PC-9 (cell line): ENCODE measurements around the gene PLIN5.

ENCODE experiments used
- EZH2 ChIP-seq: fragments of 200-600 bp; sonication (generic); IDR thresholded peaks from 2 replicates; pipeline ENCODE4 v1.8.0; 2017; ENCODE audit warnings: antibody characterized with exemption, low read depth
- TF ChIP-seq, protein P1 (sequence below): fragments of 200-600 bp; sonication (generic); conservative IDR thresholded peaks from 2 replicates; pipeline ENCODE4 v1.6.1; 2017; ENCODE audit warnings: mixed run types, antibody characterized with exemption, mild to moderate bottlenecking, moderate library complexity

DNA sequence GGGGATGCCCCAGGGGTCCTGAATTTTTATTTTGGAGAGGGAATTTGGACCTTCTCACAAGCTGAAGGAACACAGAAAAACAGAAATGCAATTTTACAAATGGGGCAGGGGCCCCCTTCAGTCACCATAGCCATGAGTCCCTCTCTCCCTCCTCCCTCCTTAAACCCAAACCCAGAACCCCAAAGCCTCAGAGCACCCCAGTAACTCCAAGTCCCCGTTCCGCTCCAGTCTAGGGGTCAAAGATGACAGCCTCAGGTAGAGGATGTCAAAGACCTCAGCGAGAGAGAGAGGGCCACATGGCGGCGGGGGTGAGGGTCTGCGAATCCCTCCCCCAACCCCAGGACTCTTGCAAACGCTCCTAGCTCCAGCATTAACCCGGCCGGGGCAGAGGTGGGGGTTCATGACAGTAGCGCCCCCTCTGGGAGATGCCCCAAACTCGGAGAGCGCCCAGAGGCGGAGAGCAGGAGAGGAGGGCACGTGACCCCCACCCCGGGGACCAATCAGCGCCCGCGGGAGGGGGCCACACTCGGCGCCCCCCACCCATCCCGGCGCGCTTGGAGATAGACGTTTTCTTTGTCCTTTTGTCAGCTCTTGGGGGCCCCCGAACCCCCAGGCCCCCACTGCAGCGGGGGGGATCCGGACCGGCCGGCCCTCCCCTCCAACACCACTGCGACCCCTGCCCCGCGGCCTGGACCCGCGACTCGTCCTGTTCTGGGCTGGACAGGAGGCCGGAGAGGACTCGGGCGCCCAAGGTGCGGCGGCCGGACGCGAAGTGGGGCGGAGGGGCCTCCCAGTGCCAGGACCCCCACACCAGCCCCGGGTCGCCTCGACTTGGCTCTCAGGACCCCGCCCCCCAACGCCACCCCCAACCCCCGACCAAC is 45.2 kb upstream of the PLIN5 start:
- no peak for TF ChIP-seq EZH2
- TF ChIP-seq, protein P1, sequence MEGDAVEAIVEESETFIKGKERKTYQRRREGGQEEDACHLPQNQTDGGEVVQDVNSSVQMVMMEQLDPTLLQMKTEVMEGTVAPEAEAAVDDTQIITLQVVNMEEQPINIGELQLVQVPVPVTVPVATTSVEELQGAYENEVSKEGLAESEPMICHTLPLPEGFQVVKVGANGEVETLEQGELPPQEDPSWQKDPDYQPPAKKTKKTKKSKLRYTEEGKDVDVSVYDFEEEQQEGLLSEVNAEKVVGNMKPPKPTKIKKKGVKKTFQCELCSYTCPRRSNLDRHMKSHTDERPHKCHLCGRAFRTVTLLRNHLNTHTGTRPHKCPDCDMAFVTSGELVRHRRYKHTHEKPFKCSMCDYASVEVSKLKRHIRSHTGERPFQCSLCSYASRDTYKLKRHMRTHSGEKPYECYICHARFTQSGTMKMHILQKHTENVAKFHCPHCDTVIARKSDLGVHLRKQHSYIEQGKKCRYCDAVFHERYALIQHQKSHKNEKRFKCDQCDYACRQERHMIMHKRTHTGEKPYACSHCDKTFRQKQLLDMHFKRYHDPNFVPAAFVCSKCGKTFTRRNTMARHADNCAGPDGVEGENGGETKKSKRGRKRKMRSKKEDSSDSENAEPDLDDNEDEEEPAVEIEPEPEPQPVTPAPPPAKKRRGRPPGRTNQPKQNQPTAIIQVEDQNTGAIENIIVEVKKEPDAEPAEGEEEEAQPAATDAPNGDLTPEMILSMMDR: no peak
